Keratinocyte (primary cell): Measurements from ENCODE around the gene TMEM187. TPM values are rescaled to one million over a fixed set of nuclear protein-coding genes. Genes with fewer than 3 reads are reported as not detected.

Source experiments
- DNase-seq: peaks from one replicate; pipeline ENCODE4 v3.0.0-alpha.2; 2011; ENCODE audit warnings: low read depth, missing footprints, low spot score
- FAIRE-seq: peaks from 2 replicates; lab custom pipeline; 2011; peaks lifted over from hg19 to GRCh38; lab: Jason Lieb, UNC
- H2AFZ ChIP-seq: 2 replicates; pipeline ENCODE4 v1.6.0; 2012; ENCODE audit warnings: low read length, control low read depth, inconsistent platforms; ENCODE audit not compliant: control insufficient read depth
- H3K27ac ChIP-seq: 2 replicates; pipeline ENCODE4 v1.5.1; 2011; ENCODE audit warnings: low read length; ENCODE audit not compliant: control insufficient read depth, insufficient read depth
- H3K27me3 ChIP-seq: 3 replicates; pipeline ENCODE4 v1.6.0; 2011; ENCODE audit warnings: low read length; ENCODE audit not compliant: control insufficient read depth, insufficient read depth; ENCODE audit errors: extremely low read depth
- H3K36me3 ChIP-seq, 2 experiments: 2 replicates in 1 of 2; 3 replicates in 1 of 2; pipeline ENCODE4 v1.5.1; 2011; ENCODE audit warnings: low read length in 2 of 2, mild to moderate bottlenecking in 1 of 2; ENCODE audit not compliant: control insufficient read depth in 2 of 2, insufficient read depth in 2 of 2; ENCODE audit errors: extremely low read depth in 1 of 2
- H3K4me1 ChIP-seq: 3 replicates; pipeline ENCODE4 v1.5.1; 2011; ENCODE audit warnings: low read length; ENCODE audit not compliant: control insufficient read depth, insufficient read depth; ENCODE audit errors: extremely low read depth
- H3K4me2 ChIP-seq: 3 replicates; pipeline ENCODE4 v1.6.0; 2011; ENCODE audit warnings: low read depth, low read length; ENCODE audit not compliant: control insufficient read depth, insufficient read depth; ENCODE audit errors: extremely low read depth
- H3K4me3 ChIP-seq, 3 experiments: fragments of 200-600 bp in 1 of 3; sonication (generic) in 1 of 3; 2 replicates in 2 of 3; 3 replicates in 1 of 3; pipeline ENCODE4 v1.5.1; 2011 to 2016; ENCODE audit warnings: low read length in 3 of 3, mild to moderate bottlenecking in 3 of 3, control low read depth in 2 of 3, inconsistent platforms in 1 of 3, low read depth in 1 of 3, mixed read lengths in 1 of 3, mixed run types in 1 of 3, moderate library complexity in 1 of 3; ENCODE audit not compliant: control insufficient read depth in 2 of 3, insufficient read depth in 2 of 3; ENCODE audit errors: extremely low read depth in 1 of 3
- H3K79me2 ChIP-seq: 2 replicates; pipeline ENCODE4 v1.6.0; 2012; ENCODE audit warnings: low read length; ENCODE audit not compliant: control insufficient read depth, insufficient read depth
- H3K9ac ChIP-seq: 3 replicates; pipeline ENCODE4 v1.6.0; 2011; ENCODE audit warnings: low read length; ENCODE audit not compliant: control insufficient read depth, insufficient read depth; ENCODE audit errors: extremely low read depth
- H3K9me1 ChIP-seq: 3 replicates; pipeline ENCODE4 v1.6.0; 2011; ENCODE audit warnings: low read length; ENCODE audit not compliant: control insufficient read depth, insufficient read depth; ENCODE audit errors: extremely low read depth
- H3K9me3 ChIP-seq: 2 replicates; pipeline ENCODE4 v1.5.1; 2012; ENCODE audit warnings: low read depth, low read length; ENCODE audit not compliant: control insufficient read depth
- H4K20me1 ChIP-seq: 3 replicates; pipeline ENCODE4 v1.6.0; 2011; ENCODE audit warnings: low read length; ENCODE audit not compliant: control insufficient read depth, insufficient read depth; ENCODE audit errors: extremely low read depth
- CTCF ChIP-seq, 3 experiments: IDR thresholded peaks in 1 of 3; conservative IDR thresholded peaks in 1 of 3; optimal IDR thresholded peaks in 1 of 3; 2 replicates in 2 of 3; 3 replicates in 1 of 3; pipeline versions ENCODE3 to v1.5.1; 2011; ENCODE audit warnings: low read length in 3 of 3, mild to moderate bottlenecking in 3 of 3, moderate library complexity in 2 of 3, control low read depth in 1 of 3, inconsistent platforms in 1 of 3; ENCODE audit not compliant: insufficient read depth in 2 of 3; ENCODE audit errors: extremely low read depth in 1 of 3
- EZH2 ChIP-seq: IDR thresholded peaks from one replicate; pipeline ENCODE4 v1.6.1; 2012; ENCODE audit warnings: inconsistent platforms, mild to moderate bottlenecking, low read length, moderate library complexity
- dilution Hi-C: fragments of 300-500 bp; cut with MboI; formaldehyde crosslinking; loops from one replicate; pipeline ENCODE4 v1.7.0; 2020; ENCODE audit warnings: low sequenced_read_pairs; ENCODE audit not compliant: extremely low pct_ligation_motif_present
- polyA plus RNA-seq, 5 experiments: library from polyadenylated mRNA; depleted of rRNA in 3 of 5; stranded (reverse) in 3 of 5; stranded (forward) in 1 of 5; unstranded in 1 of 5; fragments of >200 nt; gene quantifications; 1 replicate in 1 of 5; 2 replicates in 3 of 5; 3 replicates in 1 of 5; pipeline versions ENCODE4 v1.2.1 to v1.2.3, GENCODE V29; 2011 to 2012; ENCODE audit warnings: missing spikeins in 2 of 5, low read depth in 1 of 5, low replicate concordance in 1 of 5

TMEM187 gene
- polyA plus RNA-seq, 1 donor (not counting 4 experiments of a cell fraction or from before 2014, with no cell fraction given) = 6.6 TPM

GRCh38 chrX:153948847-153949805, 23.4 kb upstream of the TMEM187 start:
- H3K79me2 ChIP-seq = no peaks in the 10 kb centered on the region
- H3K36me3 ChIP-seq = peaks cover 17 to 27% of the 10 kb centered on the region in 2 experiments
- H3K27me3 ChIP-seq = no peaks in the 10 kb centered on the region
- DNase-seq (no peak), FAIRE-seq (no peak)
- dilution Hi-C loops = no loop called here
- H3K4me2 ChIP-seq = no peak overlapping the region
- H4K20me1 ChIP-seq = no peaks in the 10 kb centered on the region
- TF ChIP-seq EZH2 (no peak), CTCF (optimal IDR thresholded peaks at IDR 0.05 in 1 of 3, IDR thresholded peaks at IDR 0.05 in 1 of 3, conservative IDR thresholded peaks at IDR 0.05 in 1 of 3; ENCODE audit: extremely low read depth in 1 of 3, insufficient read depth in 2 of 3, low read length in 3 of 3) (no peak)
- H3K9me3 ChIP-seq = no peaks in the 10 kb centered on the region
- H3K27ac ChIP-seq = no peak overlapping the region
- H3K4me1 ChIP-seq = no peaks in the 10 kb centered on the region
- no peaks in the 10 kb centered on the region for H3K9me1 ChIP-seq
- H2AFZ ChIP-seq = no peak overlapping the region
- H3K4me3 ChIP-seq = no peak overlapping the region
- H3K9ac ChIP-seq = no peak overlapping the region

GRCh38 chrX:153950127-153950526, 22.4 kb upstream of the TMEM187 start:
- Histone ChIP-seq H3K9ac (no peak overlapping the region), H3K79me2 (no peaks in the 10 kb centered on the region), H4K20me1 (no peaks in the 10 kb centered on the region), H3K27ac (no peak overlapping the region), H3K9me3 (no peaks in the 10 kb centered on the region), H3K36me3 (peaks cover 18 to 27% of the 10 kb centered on the region in 2 experiments), H3K9me1 (no peaks in the 10 kb centered on the region), H3K4me2 (no peak overlapping the region), H3K27me3 (no peaks in the 10 kb centered on the region), H3K4me1 (no peaks in the 10 kb centered on the region), H2AFZ (no peak overlapping the region), H3K4me3 (no peak overlapping the region)
- TF ChIP-seq EZH2 (no peak), CTCF (optimal IDR thresholded peaks at IDR 0.05 in 1 of 3, IDR thresholded peaks at IDR 0.05 in 1 of 3, conservative IDR thresholded peaks at IDR 0.05 in 1 of 3; ENCODE audit: extremely low read depth in 1 of 3, insufficient read depth in 2 of 3, low read length in 3 of 3) (no peak)
- dilution Hi-C loops = no loop called here
- FAIRE-seq (no peak), DNase-seq (no peak)
